BLaER1 (cell line): ENCODE data around the gene DPPA3.
"Not testable (repeated sequence)": the region's sequence is repeated elsewhere in the genome, so short reads cannot be mapped to it uniquely, and the experiment has no call there.

Experiments
- H3K27ac ChIP-seq: shearing (Covaris generic); formaldehyde crosslinking; 2 replicates; pipeline ENCODE4 v1.8.1; 2022
- H3K27me3 ChIP-seq: shearing (Covaris generic); formaldehyde crosslinking; 2 replicates; pipeline ENCODE4 v1.8.1; 2022
- H3K36me3 ChIP-seq: shearing (Covaris generic); formaldehyde crosslinking; 2 replicates; pipeline ENCODE4 v1.8.1; 2022
- H3K4me1 ChIP-seq: shearing (Covaris generic); formaldehyde crosslinking; 2 replicates; pipeline ENCODE4 v1.8.1; 2022
- H3K4me2 ChIP-seq: shearing (Covaris generic); formaldehyde crosslinking; 2 replicates; pipeline ENCODE4 v1.8.1; 2022
- H3K4me3 ChIP-seq: shearing (Covaris generic); formaldehyde crosslinking; 2 replicates; pipeline ENCODE4 v1.8.1; 2022
- H3K9ac ChIP-seq: shearing (Covaris generic); formaldehyde crosslinking; 2 replicates; pipeline ENCODE4 v1.8.1; 2022
- H3K9me3 ChIP-seq: shearing (Covaris generic); formaldehyde crosslinking; 2 replicates; pipeline ENCODE4 v1.8.1; 2022
- H4K20me1 ChIP-seq: shearing (Covaris generic); formaldehyde crosslinking; 2 replicates; pipeline ENCODE4 v1.8.1; 2022
- Cebpa-rat ChIP-seq: shearing (Covaris generic); IDR thresholded peaks from 2 replicates; pipeline ENCODE4 v1.8.1; 2022

The DPPA3 gene

GRCh38 chr12:7723926-7724325 lies 12.7 kb downstream of the DPPA3 start:
- H3K4me3 ChIP-seq, result no peak overlapping the region
- H3K27me3 ChIP-seq, result no peaks in the 10 kb centered on the region
- H3K4me1 ChIP-seq, result no peaks in the 10 kb centered on the region
- H4K20me1 ChIP-seq, result no peaks in the 10 kb centered on the region
- H3K9ac ChIP-seq, result no peak overlapping the region
- H3K4me2 ChIP-seq, result no peak overlapping the region
- H3K9me3 ChIP-seq, result no peaks in the 10 kb centered on the region
- H3K27ac ChIP-seq, result no peak overlapping the region
- no peaks in the 10 kb centered on the region for H3K36me3 ChIP-seq
- no peak for TF ChIP-seq Cebpa-rat

GRCh38 chr12:7729746-7730145 lies 18.5 kb downstream of the DPPA3 start:
- no peak overlapping the region for H3K27ac ChIP-seq
- no peaks in the 10 kb centered on the region for H3K9me3 ChIP-seq
- no peak overlapping the region for H3K4me3 ChIP-seq
- no peaks in the 10 kb centered on the region for H3K36me3 ChIP-seq
- H3K4me1 ChIP-seq, result no peaks in the 10 kb centered on the region
- no peak overlapping the region for H3K4me2 ChIP-seq
- TF ChIP-seq Cebpa-rat, result no peak
- no peaks in the 10 kb centered on the region for H4K20me1 ChIP-seq
- H3K27me3 ChIP-seq, result no peaks in the 10 kb centered on the region
- no peak overlapping the region for H3K9ac ChIP-seq

GRCh38 chr12:7730984-7731383 lies 19.8 kb downstream of the DPPA3 start:
- not testable (repeated sequence) for H3K27ac ChIP-seq, H3K4me1 ChIP-seq, H3K36me3 ChIP-seq, H3K4me3 ChIP-seq, H3K4me2 ChIP-seq, H3K27me3 ChIP-seq, H3K9ac ChIP-seq, H3K9me3 ChIP-seq, H4K20me1 ChIP-seq

GRCh38 chr12:7731486-7731885 lies 20.3 kb downstream of the DPPA3 start:
- Histone ChIP-seq H3K4me1 (no peaks in the 10 kb centered on the region), H3K4me2 (no peak overlapping the region), H4K20me1 (no peaks in the 10 kb centered on the region), H3K9ac (no peak overlapping the region), H3K36me3 (no peaks in the 10 kb centered on the region), H3K27me3 (no peaks in the 10 kb centered on the region), H3K27ac (no peak overlapping the region), H3K9me3 (no peaks in the 10 kb centered on the region), H3K4me3 (no peak overlapping the region)
- no peak for TF ChIP-seq Cebpa-rat

GRCh38 chr12:7732993-7733392 lies 21.8 kb downstream of the DPPA3 start:
- no peak overlapping the region for H3K9ac ChIP-seq
- no peak overlapping the region for H3K4me3 ChIP-seq
- H3K27me3 ChIP-seq, result no peaks in the 10 kb centered on the region
- no peak for TF ChIP-seq Cebpa-rat
- H3K36me3 ChIP-seq, result no peaks in the 10 kb centered on the region
- no peaks in the 10 kb centered on the region for H4K20me1 ChIP-seq
- no peak overlapping the region for H3K27ac ChIP-seq
- no peak overlapping the region for H3K4me2 ChIP-seq
- no peaks in the 10 kb centered on the region for H3K9me3 ChIP-seq
- H3K4me1 ChIP-seq, result no peaks in the 10 kb centered on the region

DNA sequence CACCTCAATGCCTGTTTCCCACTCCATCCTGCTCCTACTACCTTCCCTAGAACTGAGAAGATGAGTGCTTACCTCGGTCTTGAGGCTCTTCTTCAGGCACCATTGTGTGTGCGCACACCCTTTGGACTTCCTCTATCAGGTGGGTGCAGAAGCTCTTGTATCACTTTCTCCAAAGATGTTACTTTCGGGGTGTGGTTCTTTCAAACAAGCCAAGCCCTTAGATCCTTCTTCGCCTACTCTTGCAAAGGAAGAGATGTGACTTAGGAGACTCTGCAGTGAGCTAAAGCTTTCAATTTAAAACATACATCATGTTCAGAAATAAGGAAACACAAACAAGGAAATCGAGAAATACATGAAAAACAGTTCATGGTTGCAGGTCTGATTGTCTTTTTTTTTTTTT lies 36.0 kb downstream of the DPPA3 start, which contains the start of gene CLEC4C:
Gene CLEC4C (minus strand): TSS at position 130 of the 400 bp plus-strand sequence. CDS start 27 bp downstream, at position 103.
- no peaks in the 10 kb centered on the region for H4K20me1 ChIP-seq

DNA sequence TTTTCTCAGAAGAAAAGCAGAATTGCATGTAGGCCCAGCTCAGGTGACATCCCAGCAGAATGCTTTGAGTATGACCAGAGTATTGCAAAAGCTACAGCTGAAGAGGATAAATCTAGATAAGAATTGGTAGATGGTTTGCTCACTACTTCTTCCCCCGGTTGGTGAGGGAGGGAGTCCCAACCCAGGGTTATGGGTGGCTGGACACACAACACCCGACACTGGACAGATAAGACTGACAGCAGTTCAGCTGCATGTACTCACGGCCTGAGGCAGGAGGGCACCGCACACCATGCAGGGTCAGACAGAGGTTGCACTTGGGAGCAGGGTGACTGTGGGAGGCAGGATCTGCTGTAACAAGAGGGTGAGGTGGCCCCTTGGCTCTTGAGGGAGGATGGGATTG lies 37.6 kb downstream of the DPPA3 start:
- Histone ChIP-seq H4K20me1 (no peaks in the 10 kb centered on the region), H3K9ac (no peak overlapping the region), H3K9me3 (0 out of 2 replicates have a peak, but pooled peaks cover 7% of the 10 kb centered on the region), H3K4me1 (peaks cover 7% of the 10 kb centered on the region; the same call in 1 of the 2 replicates), H3K4me3 (no peak overlapping the region), H3K36me3 (no peaks in the 10 kb centered on the region), H3K27me3 (no peaks in the 10 kb centered on the region), H3K27ac (no peak overlapping the region), H3K4me2 (no peak overlapping the region)
- no peak for TF ChIP-seq Cebpa-rat

More for the DNA sequence above, 36.0 kb downstream of the DPPA3 start, which contains the start of gene CLEC4C:
- H3K27ac ChIP-seq, result no peak within 1 kb of the TSS
- H3K27me3 ChIP-seq, result no peaks in the 10 kb centered on the region
- no peak for TF ChIP-seq Cebpa-rat
- peaks cover under 1% of the 10 kb centered on the region; the same call in 1 of the 2 replicates for H3K4me1 ChIP-seq
- no peak within 1 kb of the TSS for H3K4me3 ChIP-seq
- H3K9me3 ChIP-seq, result 0 out of 2 replicates have a peak, but pooled peaks cover 14% of the 10 kb centered on the region
- no peak within 1 kb of the TSS for H3K9ac ChIP-seq
- no peaks in the 10 kb centered on the region for H3K36me3 ChIP-seq
- no peak within 1 kb of the TSS for H3K4me2 ChIP-seq

GRCh38 chr12:7749442-7749841 lies 38.2 kb downstream of the DPPA3 start:
- Histone ChIP-seq H3K27ac (no peak overlapping the region), H3K9me3 (0 out of 2 replicates have a peak, but pooled peaks cover 5% of the 10 kb centered on the region), H4K20me1 (no peaks in the 10 kb centered on the region), H3K4me3 (no peak overlapping the region), H3K4me2 (no peak overlapping the region), H3K36me3 (no peaks in the 10 kb centered on the region), H3K27me3 (no peaks in the 10 kb centered on the region), H3K4me1 (peaks cover 7% of the 10 kb centered on the region; the same call in 1 of the 2 replicates), H3K9ac (no peak overlapping the region)
- no peak for TF ChIP-seq Cebpa-rat

- peaks cover 7% of the 10 kb centered on the region; the same call in 1 of the 2 replicates for H3K4me1 ChIP-seq
- H3K9ac ChIP-seq, result no peak overlapping the region
- no peak overlapping the region for H3K4me2 ChIP-seq
- H3K27ac ChIP-seq, result no peak overlapping the region
- H3K9me3 ChIP-seq, result 0 out of 2 replicates have a peak, but pooled peaks cover 5% of the 10 kb centered on the region
- H3K36me3 ChIP-seq, result no peaks in the 10 kb centered on the region
- no peaks in the 10 kb centered on the region for H4K20me1 ChIP-seq
- no peak overlapping the region for H3K4me3 ChIP-seq
- TF ChIP-seq Cebpa-rat, result no peak
- no peaks in the 10 kb centered on the region for H3K27me3 ChIP-seq
Measured at GRCh38 chr12:7750350-7750749, 39.1 kb downstream of the DPPA3 start.

GRCh38 chr12:7751394-7751793 lies 40.2 kb downstream of the DPPA3 start:
- H3K36me3 ChIP-seq, result no peaks in the 10 kb centered on the region
- no peak for TF ChIP-seq Cebpa-rat
- H3K9ac ChIP-seq, result no peak overlapping the region
- no peak overlapping the region for H3K4me2 ChIP-seq
- no peak overlapping the region for H3K4me3 ChIP-seq
- H3K4me1 ChIP-seq, result peaks cover 7% of the 10 kb centered on the region; the same call in 1 of the 2 replicates
- H4K20me1 ChIP-seq, result no peaks in the 10 kb centered on the region
- 0 out of 2 replicates have a peak, but pooled peaks cover 5% of the 10 kb centered on the region for H3K9me3 ChIP-seq
- no peak overlapping the region for H3K27ac ChIP-seq
- no peaks in the 10 kb centered on the region for H3K27me3 ChIP-seq

DNA sequence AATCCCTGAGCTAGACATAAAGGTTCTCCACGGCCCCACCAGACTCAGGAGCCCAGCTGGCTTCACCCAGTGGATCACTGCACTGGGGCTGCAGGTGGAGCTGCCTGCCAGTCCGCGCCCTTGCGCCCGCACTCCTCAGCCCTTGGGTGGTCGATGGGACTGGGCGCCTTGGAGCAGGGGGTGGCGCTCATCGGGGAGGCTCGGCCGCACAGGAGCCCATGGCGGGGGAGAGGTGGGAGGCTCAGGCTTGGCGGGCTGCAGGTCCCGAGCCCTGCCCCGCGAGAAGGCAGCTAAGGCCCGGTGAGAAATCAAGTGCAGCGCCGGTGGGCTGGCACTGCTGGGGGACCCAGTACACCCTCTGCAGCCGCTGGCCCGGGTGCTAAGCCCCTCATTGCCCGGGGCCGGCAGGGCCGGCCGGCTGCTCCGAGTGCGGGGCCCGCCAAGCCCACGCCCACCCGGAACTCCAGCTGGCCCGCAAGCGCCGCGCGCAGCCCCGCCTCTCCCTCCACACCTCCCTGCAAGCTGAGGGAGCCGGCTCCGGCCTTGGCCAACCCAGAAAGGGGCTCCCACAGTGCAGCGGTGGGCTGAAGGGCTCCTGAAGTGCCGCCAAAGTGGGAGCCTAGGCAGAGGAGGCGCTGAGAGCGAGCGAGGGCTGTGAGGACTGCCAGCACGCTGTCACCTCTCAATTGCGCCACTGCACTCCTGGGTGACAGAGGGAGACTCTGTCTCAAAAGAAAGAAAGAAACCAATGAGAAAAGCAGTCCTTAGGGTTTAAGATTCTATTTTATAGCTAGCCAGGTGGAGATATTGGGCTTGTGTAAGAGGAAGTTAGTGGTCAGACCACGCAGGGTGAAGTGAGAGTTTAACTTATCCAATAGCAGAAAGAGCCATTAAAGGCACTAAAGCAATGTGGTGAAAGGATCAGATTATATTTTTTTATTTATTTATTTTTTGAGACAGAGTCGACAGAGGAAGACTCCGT lies 41.0 kb downstream of the DPPA3 start:
- H3K27me3 ChIP-seq, H3K27ac ChIP-seq, H3K4me2 ChIP-seq, H3K4me1 ChIP-seq, H4K20me1 ChIP-seq, H3K9me3 ChIP-seq, H3K36me3 ChIP-seq, H3K4me3 ChIP-seq, H3K9ac ChIP-seq: not testable (repeated sequence)

DNA sequence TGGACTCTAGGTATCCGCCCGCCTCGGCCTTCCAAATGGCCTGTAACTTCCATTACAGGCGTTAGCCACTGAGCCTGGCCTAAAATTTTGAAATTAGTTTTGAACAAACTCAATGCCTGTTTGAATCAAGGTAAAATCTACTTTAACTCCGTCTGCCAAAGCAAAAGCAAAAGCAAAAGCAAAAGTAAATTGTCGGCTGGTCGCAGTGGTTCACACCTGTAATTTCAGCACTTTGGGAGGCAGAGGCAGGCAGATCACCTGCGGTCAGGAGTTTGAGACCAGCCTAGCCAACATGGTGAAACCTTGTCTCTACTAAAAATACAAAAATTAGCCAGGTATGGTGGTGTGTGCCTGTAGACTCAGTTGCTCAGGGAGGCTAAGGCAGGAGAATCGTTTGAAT lies 44.4 kb downstream of the DPPA3 start:
- H3K4me3 ChIP-seq, H3K36me3 ChIP-seq, H4K20me1 ChIP-seq, H3K27me3 ChIP-seq, H3K27ac ChIP-seq, H3K9ac ChIP-seq, H3K4me2 ChIP-seq, H3K4me1 ChIP-seq, H3K9me3 ChIP-seq: not testable (repeated sequence)
